ENCODE measurements around the gene GTPBP6.

- TF ChIP-seq CTCF (IDR thresholded peaks at IDR 0.05) (no peak), POLR2A (IDR thresholded peaks at IDR 0.05) (no peak), POLR2AphosphoS5 (IDR thresholded peaks at IDR 0.05) (no peak)
Observed at GRCh38 chrX:331151-331824, 12.7 kb upstream of the GTPBP6 start.

Measured in gastroesophageal sphincter (tissue), 3 donors.